ENCODE results near the gene MTA1.

The MTA1 gene

DNA sequence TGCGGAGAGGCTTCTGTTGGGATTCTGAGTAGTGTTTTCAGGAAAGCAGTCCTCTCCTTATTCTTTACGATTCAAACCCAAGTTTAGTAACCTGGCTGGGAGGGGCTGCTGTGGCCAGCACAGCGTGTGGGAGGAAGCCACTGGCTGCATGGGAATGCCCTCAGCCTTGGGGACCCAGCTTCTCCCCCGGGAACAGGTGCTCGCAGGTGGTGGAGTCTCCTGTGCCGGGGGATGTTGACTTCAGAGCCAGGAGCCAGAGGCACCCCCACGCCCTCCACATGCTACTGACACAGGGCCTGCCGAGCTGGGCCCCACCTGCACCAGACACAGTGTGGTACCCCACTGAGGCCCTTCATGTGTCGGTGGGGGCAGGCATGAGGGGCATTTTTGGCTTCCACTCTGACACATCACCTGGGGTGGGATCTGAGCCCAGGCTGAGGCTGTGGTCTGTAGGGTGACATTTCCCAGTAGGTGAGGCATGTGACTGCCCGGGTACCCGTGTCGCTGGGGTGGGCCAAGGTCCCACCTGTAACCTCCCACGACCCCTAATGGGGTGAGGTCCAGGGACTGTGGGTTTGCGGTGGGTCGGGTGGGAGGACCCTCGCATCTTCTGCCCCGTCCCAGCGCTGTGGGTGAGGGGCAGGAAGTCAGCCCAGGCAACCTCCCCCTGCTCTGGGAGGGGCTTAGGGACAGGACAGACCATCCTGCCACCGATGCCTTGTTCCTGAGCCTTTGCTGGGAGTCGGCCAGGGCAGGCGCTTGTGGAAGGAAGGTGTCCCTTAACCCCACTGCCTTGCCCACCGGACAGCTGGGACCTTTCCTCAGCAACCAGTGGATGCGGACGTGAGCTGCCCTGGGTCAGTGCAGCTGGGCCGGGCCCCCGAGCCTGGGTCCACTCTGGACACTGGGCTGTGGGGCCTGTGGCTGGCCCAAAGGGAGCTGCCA lies 26.5 kb downstream of the MTA1 start:
- H3K18ac ChIP-seq (ENCODE audit: low read length), result no peak overlapping the region
- no peaks in the 10 kb centered on the region for H3K79me1 ChIP-seq (ENCODE audit: low read length)

DNA sequence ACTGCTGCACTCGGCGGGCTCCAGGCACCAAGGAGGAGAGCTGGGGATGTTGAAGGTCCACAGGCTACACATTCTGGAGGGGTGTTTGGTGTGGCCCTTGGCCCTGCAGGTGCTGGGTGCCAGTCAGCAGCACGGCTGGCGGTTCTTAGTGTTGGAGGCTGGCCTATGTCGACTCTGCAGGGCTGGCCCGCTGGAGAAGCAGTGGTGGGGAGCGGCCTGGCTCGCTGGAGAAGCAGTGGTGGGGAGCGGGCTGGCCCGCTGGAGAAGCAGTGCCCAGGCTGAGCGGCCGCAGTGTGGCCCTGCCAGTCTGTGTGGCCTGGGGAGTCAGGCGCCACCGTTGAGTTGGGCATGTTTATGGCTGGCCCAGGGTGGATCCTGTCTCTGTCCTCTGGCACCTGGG lies 27.3 kb downstream of the MTA1 start:
- Histone ChIP-seq H3K27ac (ENCODE audit: low read depth, low read length) (no peak overlapping the region), H2BK120ac (ENCODE audit: insufficient read depth, low read length, poor library complexity) (no peak overlapping the region), H3K9ac (ENCODE audit: low read length) (no peak overlapping the region), H3K4me1 (ENCODE audit: control insufficient read depth in 1 of 2, insufficient read depth in 2 of 2, low read length in 2 of 2) (peaks cover 0 to 7% of the 10 kb centered on the region in 2 experiments), H3K79me2 (ENCODE audit: control insufficient read depth, insufficient read depth, low read length, poor library complexity) (no peaks in the 10 kb centered on the region), H3K4ac (ENCODE audit: low read depth, low read length) (no peak overlapping the region), H3K79me1 (ENCODE audit: low read length) (no peaks in the 10 kb centered on the region), H2AK5ac (ENCODE audit: low read length) (no peak overlapping the region), H2BK12ac (ENCODE audit: low read length) (no peak overlapping the region), H3K4me2 (ENCODE audit: low read length) (no peak overlapping the region), H3K27me3 (ENCODE audit: insufficient read depth, low read length) (no peaks in the 10 kb centered on the region), H4K91ac (ENCODE audit: low read depth, low read length) (no peak overlapping the region), H4K12ac (ENCODE audit: low read depth, low read length) (no peak overlapping the region), H3K4me3 (ENCODE audit: low read depth, low read length) (peak overlapping the region; percentile 10), H2AFZ (ENCODE audit: insufficient read depth, low read length, poor library complexity) (no peak overlapping the region), H4K8ac (ENCODE audit: low read depth, low read length) (no peak overlapping the region), H3K9me3 (ENCODE audit: insufficient read depth, low read depth, low read length) (peaks cover 9% of the 10 kb centered on the region), H2BK5ac (ENCODE audit: low read depth, low read length, poor library complexity) (no peak overlapping the region), H3K14ac (ENCODE audit: low read length) (no peak overlapping the region), H3K18ac (ENCODE audit: low read length) (peak overlapping the region; percentile 41), H3K36me3 (ENCODE audit: control insufficient read depth in 1 of 2, insufficient read depth in 2 of 2, low read length in 2 of 2) (peaks cover 58 to 63% of the 10 kb centered on the region in 2 experiments), H3K23ac (ENCODE audit: low read length) (no peak overlapping the region)
- no peak for DNase-seq
- no CpG with 5 or more reads among the region's 14 CpGs for WGBS (ENCODE audit: extremely low coverage, insufficient coverage, insufficient read length)

More for the DNA sequence above, 26.5 kb downstream of the MTA1 start:
- Histone ChIP-seq H3K79me2 (ENCODE audit: control insufficient read depth, insufficient read depth, low read length, poor library complexity) (no peaks in the 10 kb centered on the region), H2BK12ac (ENCODE audit: low read length) (no peak overlapping the region), H3K4ac (ENCODE audit: low read depth, low read length) (peak overlapping the region; percentile 20), H3K9me3 (ENCODE audit: insufficient read depth, low read depth, low read length) (peaks cover 8% of the 10 kb centered on the region), H4K8ac (ENCODE audit: low read depth, low read length) (no peak overlapping the region), H3K4me3 (ENCODE audit: low read depth, low read length) (no peak overlapping the region), H3K4me2 (ENCODE audit: low read length) (no peak overlapping the region), H3K27me3 (ENCODE audit: insufficient read depth, low read length) (no peaks in the 10 kb centered on the region), H3K36me3 (ENCODE audit: control insufficient read depth in 1 of 2, insufficient read depth in 2 of 2, low read length in 2 of 2) (peaks cover 54 to 57% of the 10 kb centered on the region in 2 experiments), H2BK120ac (ENCODE audit: insufficient read depth, low read length, poor library complexity) (no peak overlapping the region), H2AFZ (ENCODE audit: insufficient read depth, low read length, poor library complexity) (no peak overlapping the region), H2BK5ac (ENCODE audit: low read depth, low read length, poor library complexity) (no peak overlapping the region), H3K23ac (ENCODE audit: low read length) (no peak overlapping the region), H3K27ac (ENCODE audit: low read depth, low read length) (no peak overlapping the region), H3K14ac (ENCODE audit: low read length) (no peak overlapping the region), H3K4me1 (ENCODE audit: control insufficient read depth in 1 of 2, insufficient read depth in 2 of 2, low read length in 2 of 2) (peaks cover 0 to 7% of the 10 kb centered on the region in 2 experiments), H4K12ac (ENCODE audit: low read depth, low read length) (peak overlapping the region; percentile 2), H2AK5ac (ENCODE audit: low read length) (no peak overlapping the region), H4K91ac (ENCODE audit: low read depth, low read length) (no peak overlapping the region), H3K9ac (ENCODE audit: low read length) (no peak overlapping the region)
- WGBS (ENCODE audit: extremely low coverage, insufficient coverage, insufficient read length), result no CpG with 5 or more reads among the region's 26 CpGs
- DNase-seq, result no peak

DNA sequence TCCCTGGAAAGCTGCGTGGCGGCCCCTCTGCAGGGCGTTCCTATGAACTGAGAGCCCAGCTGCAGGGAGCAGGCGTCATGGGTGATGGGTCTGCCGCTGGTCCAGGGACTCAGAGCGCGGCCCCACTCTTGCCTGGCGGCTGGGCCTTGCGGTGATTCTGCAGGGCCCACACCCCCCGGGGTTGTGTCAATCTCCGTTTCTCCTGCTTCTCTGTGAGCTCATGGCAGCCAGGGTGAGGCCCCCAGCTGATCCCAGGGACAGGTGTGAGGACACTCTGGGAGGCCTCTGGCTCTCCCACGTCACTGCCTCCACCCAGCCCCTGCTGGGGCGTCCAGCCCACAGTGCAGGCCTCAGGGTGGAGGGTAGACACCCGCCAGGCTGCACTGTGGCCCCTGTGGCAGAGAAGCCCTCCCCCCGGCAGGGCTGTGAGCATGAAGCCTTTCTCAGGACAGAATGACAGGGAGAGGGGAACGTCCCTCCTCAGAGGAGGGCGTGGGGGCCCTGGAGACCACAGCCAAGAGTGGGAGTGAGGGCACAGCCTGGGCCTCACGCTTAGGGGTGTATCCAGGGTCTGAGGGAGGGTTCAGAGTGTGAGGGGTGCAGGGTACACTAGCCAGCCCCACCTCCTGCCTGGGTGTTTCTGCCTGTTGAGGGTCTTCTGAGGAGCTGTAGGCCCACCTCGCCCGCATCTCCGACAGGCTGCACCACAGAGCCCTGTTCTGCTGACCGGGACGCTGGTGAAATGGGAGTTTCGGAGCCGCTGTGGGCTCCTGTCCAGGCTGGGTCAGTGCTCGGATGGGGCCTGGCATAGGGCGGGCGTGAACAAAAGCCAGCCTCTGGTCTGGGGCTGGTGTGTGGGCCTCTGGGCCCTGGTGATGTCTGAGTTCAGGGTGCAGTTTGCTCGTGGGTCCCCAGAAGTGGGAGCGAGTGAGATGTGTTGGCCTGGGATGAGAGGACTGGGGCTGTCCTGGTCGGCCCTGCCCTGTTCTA lies 28.3 kb downstream of the MTA1 start:
- Histone ChIP-seq H2AK5ac (ENCODE audit: low read length) (no peak overlapping the region), H3K27me3 (ENCODE audit: insufficient read depth, low read length) (no peaks in the 10 kb centered on the region), H2BK5ac (ENCODE audit: low read depth, low read length, poor library complexity) (no peak overlapping the region), H3K27ac (ENCODE audit: low read depth, low read length) (no peak overlapping the region), H3K79me2 (ENCODE audit: control insufficient read depth, insufficient read depth, low read length, poor library complexity) (no peaks in the 10 kb centered on the region), H4K12ac (ENCODE audit: low read depth, low read length) (peak overlapping the region; percentile 24), H2BK120ac (ENCODE audit: insufficient read depth, low read length, poor library complexity) (no peak overlapping the region), H3K4ac (ENCODE audit: low read depth, low read length) (peak overlapping the region; percentile 25), H4K91ac (ENCODE audit: low read depth, low read length) (no peak overlapping the region), H3K4me3 (ENCODE audit: low read depth, low read length) (no peak overlapping the region), H2BK12ac (ENCODE audit: low read length) (no peak overlapping the region), H3K79me1 (ENCODE audit: low read length) (no peaks in the 10 kb centered on the region), H3K4me2 (ENCODE audit: low read length) (no peak overlapping the region), H3K18ac (ENCODE audit: low read length) (peak overlapping the region; percentile 68), H2AFZ (ENCODE audit: insufficient read depth, low read length, poor library complexity) (no peak overlapping the region), H4K8ac (ENCODE audit: low read depth, low read length) (no peak overlapping the region), H3K9me3 (ENCODE audit: insufficient read depth, low read depth, low read length) (peaks cover 6% of the 10 kb centered on the region), H3K23ac (ENCODE audit: low read length) (no peak overlapping the region), H3K14ac (ENCODE audit: low read length) (no peak overlapping the region), H3K36me3 (ENCODE audit: control insufficient read depth in 1 of 2, insufficient read depth in 2 of 2, low read length in 2 of 2) (peaks cover 59 to 63% of the 10 kb centered on the region in 2 experiments), H3K9ac (ENCODE audit: low read length) (no peak overlapping the region), H3K4me1 (ENCODE audit: control insufficient read depth in 1 of 2, insufficient read depth in 2 of 2, low read length in 2 of 2) (peaks cover 0 to 7% of the 10 kb centered on the region in 2 experiments)
- no CpG with 5 or more reads among the region's 31 CpGs for WGBS (ENCODE audit: extremely low coverage, insufficient coverage, insufficient read length)
- DNase-seq, result no peak

DNA sequence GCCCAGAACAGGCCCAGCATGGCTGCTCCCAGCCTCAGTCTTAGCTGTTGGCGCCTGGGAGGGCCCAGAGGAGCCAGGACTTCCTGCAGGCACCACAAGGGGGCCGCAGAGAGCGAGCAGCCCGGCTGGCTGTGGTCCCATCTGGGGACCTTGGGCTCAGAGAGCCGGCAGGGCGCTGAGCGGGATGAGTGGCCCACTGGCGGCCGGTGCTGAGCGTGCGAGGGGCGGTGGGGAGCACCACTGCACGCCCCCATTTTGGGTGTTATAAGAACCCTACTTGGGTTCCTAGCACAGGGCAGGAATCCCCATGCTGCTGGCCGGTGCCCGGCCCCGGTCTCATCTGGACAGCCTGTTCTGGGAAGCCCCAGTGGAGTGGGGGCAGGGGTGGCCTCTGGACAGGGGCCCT lies 29.1 kb downstream of the MTA1 start:
- H3K27ac ChIP-seq (ENCODE audit: low read depth, low read length), result no peak overlapping the region
- no peak overlapping the region for H3K4me2 ChIP-seq (ENCODE audit: low read length)
- no peak overlapping the region for H2BK120ac ChIP-seq (ENCODE audit: insufficient read depth, low read length, poor library complexity)
- H3K18ac ChIP-seq (ENCODE audit: low read length), result peak overlapping the region; percentile 33
- H3K36me3 ChIP-seq (ENCODE audit: control insufficient read depth in 1 of 2, insufficient read depth in 2 of 2, low read length in 2 of 2), result peaks cover 61 to 66% of the 10 kb centered on the region in 2 experiments
- H4K8ac ChIP-seq (ENCODE audit: low read depth, low read length), result no peak overlapping the region
- no CpG with 5 or more reads among the region's 16 CpGs for WGBS (ENCODE audit: extremely low coverage, insufficient coverage, insufficient read length)
- peaks cover 4% of the 10 kb centered on the region for H3K9me3 ChIP-seq (ENCODE audit: insufficient read depth, low read depth, low read length)
- no peak overlapping the region for H2BK5ac ChIP-seq (ENCODE audit: low read depth, low read length, poor library complexity)
- H3K79me2 ChIP-seq (ENCODE audit: control insufficient read depth, insufficient read depth, low read length, poor library complexity), result no peaks in the 10 kb centered on the region
- H3K27me3 ChIP-seq (ENCODE audit: insufficient read depth, low read length), result no peaks in the 10 kb centered on the region
- no peaks in the 10 kb centered on the region for H3K79me1 ChIP-seq (ENCODE audit: low read length)
- no peak overlapping the region for H2BK12ac ChIP-seq (ENCODE audit: low read length)
- no peak overlapping the region for H2AK5ac ChIP-seq (ENCODE audit: low read length)
- H4K91ac ChIP-seq (ENCODE audit: low read depth, low read length), result no peak overlapping the region
- H2AFZ ChIP-seq (ENCODE audit: insufficient read depth, low read length, poor library complexity), result no peak overlapping the region
- H3K4me3 ChIP-seq (ENCODE audit: low read depth, low read length), result no peak overlapping the region
- no peak overlapping the region for H3K23ac ChIP-seq (ENCODE audit: low read length)
- H3K9ac ChIP-seq (ENCODE audit: low read length), result no peak overlapping the region
- DNase-seq, result peak; percentile 51 to 83
- H3K4me1 ChIP-seq (ENCODE audit: control insufficient read depth in 1 of 2, insufficient read depth in 2 of 2, low read length in 2 of 2), result peaks cover 0 to 7% of the 10 kb centered on the region in 2 experiments
- H4K12ac ChIP-seq (ENCODE audit: low read depth, low read length), result peak overlapping the region; percentile 24
- H3K14ac ChIP-seq (ENCODE audit: low read length), result no peak overlapping the region
- peak overlapping the region; percentile 25 for H3K4ac ChIP-seq (ENCODE audit: low read depth, low read length)

Measured in trophoblast cell (in vitro differentiated cells and primary cell).